Measurements from ENCODE around the gene MAP3K14. TPM values are rescaled to one million over a fixed set of nuclear protein-coding genes. Genes with fewer than 3 reads are reported as not detected.

The MAP3K14 gene
- total RNA-seq, 1 experiment from 2014 or later, result 16.4 TPM

- CTCF ChIA-PET, result interaction anchor here (1.0 to 3.2 kb wide), 3 partner anchors 10 to 177 kb away, joined by 3 to 17 read pairs (median 5); partner anchors contain the start of gene ACBD4
- POLR2A ChIA-PET, result interaction anchor here (0.5 to 1.4 kb wide), 6 partner anchors 18 to 165 kb away, joined by 3 to 5 read pairs (median 4); partner anchors contain the start of gene HEXIM1
- Histone ChIP-seq H3K27me3 (ENCODE audit: insufficient read depth, low read length) (no peaks in the 10 kb centered on the region), H3K79me2 (ENCODE audit: insufficient read depth, low read length) (peaks cover 89% of the 10 kb centered on the region), H3K9me3 (ENCODE audit: control insufficient read depth in 1 of 2, insufficient read depth in 1 of 2, low read depth in 1 of 2, low read length in 2 of 2) (no peaks in the 10 kb centered on the region), H2AFZ (ENCODE audit: low read depth, low read length, poor library complexity, severe bottlenecking) (no peak overlapping the region), H3K4me2 (ENCODE audit: low read length) (peak overlapping the region; percentile 89), H3K9me2 (ENCODE audit: insufficient read depth) (no peaks in the 10 kb centered on the region), H3K9ac (ENCODE audit: low read length) (peak overlapping the region; percentile 93), H3K27ac (ENCODE audit: low read depth, low read length) (peak overlapping the region; percentile 82), H3K4me1 (ENCODE audit: control insufficient read depth in 1 of 2, insufficient read depth in 2 of 2, low read length in 2 of 2) (peaks cover 65 to 86% of the 10 kb centered on the region in 2 experiments), H3K4me3 (replicated peaks in 1 of 2; ENCODE audit: low read depth in 1 of 2, low read length in 2 of 2) (peak overlapping the region; percentile 8 to 39), H4K20me1 (ENCODE audit: insufficient read depth) (peaks cover 33% of the 10 kb centered on the region; the same call in 1 of the 2 replicates), H3K36me3 (ENCODE audit: control insufficient read depth in 1 of 2, insufficient read depth in 2 of 2, low read length in 2 of 2) (peaks cover 0 to 39% of the 10 kb centered on the region in 2 experiments; a peak in 3 of 4 replicates)
- DNase-seq (ENCODE audit: low read depth, low spot score) (no peak), ATAC-seq (no peak)
- RAD21 ChIA-PET (ENCODE audit: low non-redundant PET in 1 of 2, low total read pairs in 2 of 2, uncharacterized antibody in 2 of 2, unreplicated experiment in 2 of 2), result interaction anchor here in 1 of 2 experiments (1.1 kb wide), 1 partner anchor 94 kb away, joined by 6 read pairs; no protein-coding TSS in a partner anchor
- intact Hi-C loops (cut with micrococcal nuclease), result no loop called here
- TF ChIP-seq ELF1 (IDR thresholded peaks at IDR 0.05; ENCODE audit: borderline replicate concordance, low read depth), result no peak
- TF ChIP-seq CEBPB (IDR thresholded peaks at IDR 0.05; ENCODE audit: low read depth), result no peak
- no peak for TF ChIP-seq ZFX (IDR thresholded peaks at IDR 0.05)
- no peak; the same call in 1 of the 2 replicates for TF ChIP-seq SP1 (IDR thresholded peaks at IDR 0.05; ENCODE audit: low read depth)
- no peak for TF ChIP-seq YY1 (IDR thresholded peaks at IDR 0.05; ENCODE audit: extremely low read depth, insufficient replicate concordance, low read depth, low read length)
- TF ChIP-seq REST (IDR thresholded peaks at IDR 0.05; ENCODE audit: low read depth), result no peak
- no peak for TF ChIP-seq POLR2A (IDR thresholded peaks at IDR 0.05; ENCODE audit: borderline replicate concordance, extremely low read depth, insufficient read depth, insufficient read length)
- TF ChIP-seq SRF (IDR thresholded peaks at IDR 0.05; ENCODE audit: low read depth), result no peak
- TF ChIP-seq MAX (IDR thresholded peaks at IDR 0.05), result no peak; the same call in 1 of the 2 replicates
- no peak for TF ChIP-seq SIN3A (IDR thresholded peaks at IDR 0.05; ENCODE audit: low read depth)
- no peak for TF ChIP-seq ZBTB33 (IDR thresholded peaks at IDR 0.05; ENCODE audit: extremely low read depth, insufficient replicate concordance, low read length)
- no peak for TF ChIP-seq EZH2phosphoT487 (IDR thresholded peaks at IDR 0.05; ENCODE audit: borderline replicate concordance)
- no peak for TF ChIP-seq CBX3 (IDR thresholded peaks at IDR 0.05; ENCODE audit: low read depth)
- no peak for TF ChIP-seq FOSL1 (IDR thresholded peaks at IDR 0.05; ENCODE audit: low read depth)
- TF ChIP-seq CTCF (IDR thresholded peaks at IDR 0.05 in 2 of 3, conservative IDR thresholded peaks at IDR 0.05 in 1 of 3; ENCODE audit: borderline replicate concordance in 1 of 3, insufficient read depth in 1 of 3, low read depth in 2 of 3, low read length in 2 of 3), result no peak
- TF ChIP-seq RAD21 (IDR thresholded peaks at IDR 0.05; ENCODE audit: low read depth), result no peak
- TF ChIP-seq TCF7L2 (IDR thresholded peaks at IDR 0.05; ENCODE audit: borderline replicate concordance, extremely low read depth, insufficient read depth, insufficient read length), result no peak
- no TSS peak for BruUV-seq (replicated peaks)
These were observed 4.1 kb downstream of the MAP3K14 start for GRCh38 chr17:45312477-45313420.

Data from HCT116 (cell line).